ENCODE data around the gene FBXO36. TPM values are rescaled to one million over a fixed set of nuclear protein-coding genes. Genes with fewer than 3 reads are reported as not detected.

The FBXO36 gene
- total RNA-seq, 1 experiment from 2014 or later: 3.0 TPM

DNA sequence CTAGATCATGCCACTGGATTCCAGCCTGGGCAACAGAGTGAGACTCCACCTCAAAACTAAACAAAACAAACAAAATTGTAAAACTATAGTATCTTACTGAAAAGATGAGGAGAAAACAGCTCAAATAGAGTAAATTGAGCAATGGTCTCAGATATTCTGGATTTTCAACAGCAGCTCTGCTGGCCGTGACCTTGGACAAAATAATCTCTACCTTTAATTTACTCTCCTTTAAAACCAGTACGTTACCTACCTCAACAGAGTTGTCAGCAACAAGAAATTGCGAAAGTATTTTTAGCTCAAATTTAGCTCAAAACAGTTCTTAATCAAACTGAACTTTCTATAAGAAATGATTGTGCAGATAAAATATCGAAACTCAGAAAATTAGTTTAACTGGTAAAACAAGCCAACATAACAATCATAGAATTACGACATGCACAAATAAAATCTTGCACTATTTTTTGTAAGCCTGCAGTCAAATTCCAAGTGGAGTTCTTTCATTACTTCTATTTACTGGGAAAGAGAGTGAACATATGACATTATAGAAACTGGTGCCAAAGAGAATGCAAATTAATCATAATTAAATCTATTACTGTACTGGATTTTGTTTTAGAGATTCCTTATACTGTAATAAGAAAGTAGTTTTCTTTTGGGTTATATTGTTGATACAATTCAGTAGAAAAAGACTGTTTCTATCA lies 41.3 kb upstream of the FBXO36 start:
- Mint-ChIP-seq H3K4me3 (no peak overlapping the region), H3K4me1 (peaks cover 7 to 11% of the 10 kb centered on the region in 2 experiments; a peak in 3 of 4 replicates), H3K27ac (no peak overlapping the region; a peak in 1 of 7 replicates), H3K36me3 (ENCODE audit: insufficient read depth in 1 of 3, low read depth in 3 of 3) (peaks cover 12 to 30% (median 21%) of the 10 kb centered on the region in 3 experiments), H3K27me3 (ENCODE audit: low read depth) (no peaks in the 10 kb centered on the region), H3K9me3 (no peaks in the 10 kb centered on the region)
- no peak overlapping the region for H4K5ac ChIP-seq (ENCODE audit: insufficient read length, low read depth, low read length)
- H2BK5ac ChIP-seq (ENCODE audit: insufficient read length, low read length): no peak overlapping the region
- no peaks in the 10 kb centered on the region for H3K9me3 ChIP-seq (ENCODE audit: control insufficient read depth, low read depth, low read length)
- H3T11ph ChIP-seq (ENCODE audit: low read length): no peak overlapping the region
- H3K9ac ChIP-seq (ENCODE audit: extremely low read depth, insufficient read length, low read length): no peak overlapping the region
- H2BK12ac ChIP-seq (ENCODE audit: insufficient read length, low read depth, low read length): no peak overlapping the region
- no peaks in the 10 kb centered on the region for H3K23me2 ChIP-seq (ENCODE audit: insufficient read length, low read depth, low read length, poor library complexity, severe bottlenecking)
- H2BK20ac ChIP-seq (ENCODE audit: low read depth, low read length, poor library complexity, severe bottlenecking): no peak overlapping the region
- H3K18ac ChIP-seq (ENCODE audit: insufficient read length, low read depth, low read length): no peak overlapping the region
- no peaks in the 10 kb centered on the region for H4K20me1 ChIP-seq (ENCODE audit: control insufficient read depth, insufficient read depth, insufficient read length)
- no peak overlapping the region for H3K27ac ChIP-seq (ENCODE audit: insufficient read length, low read depth, low read length)
- DNase-seq: no peak
- H4K8ac ChIP-seq (replicated peaks; ENCODE audit: insufficient read length, low read depth, low read length): no peak overlapping the region
- TF ChIP-seq, protein P1, sequence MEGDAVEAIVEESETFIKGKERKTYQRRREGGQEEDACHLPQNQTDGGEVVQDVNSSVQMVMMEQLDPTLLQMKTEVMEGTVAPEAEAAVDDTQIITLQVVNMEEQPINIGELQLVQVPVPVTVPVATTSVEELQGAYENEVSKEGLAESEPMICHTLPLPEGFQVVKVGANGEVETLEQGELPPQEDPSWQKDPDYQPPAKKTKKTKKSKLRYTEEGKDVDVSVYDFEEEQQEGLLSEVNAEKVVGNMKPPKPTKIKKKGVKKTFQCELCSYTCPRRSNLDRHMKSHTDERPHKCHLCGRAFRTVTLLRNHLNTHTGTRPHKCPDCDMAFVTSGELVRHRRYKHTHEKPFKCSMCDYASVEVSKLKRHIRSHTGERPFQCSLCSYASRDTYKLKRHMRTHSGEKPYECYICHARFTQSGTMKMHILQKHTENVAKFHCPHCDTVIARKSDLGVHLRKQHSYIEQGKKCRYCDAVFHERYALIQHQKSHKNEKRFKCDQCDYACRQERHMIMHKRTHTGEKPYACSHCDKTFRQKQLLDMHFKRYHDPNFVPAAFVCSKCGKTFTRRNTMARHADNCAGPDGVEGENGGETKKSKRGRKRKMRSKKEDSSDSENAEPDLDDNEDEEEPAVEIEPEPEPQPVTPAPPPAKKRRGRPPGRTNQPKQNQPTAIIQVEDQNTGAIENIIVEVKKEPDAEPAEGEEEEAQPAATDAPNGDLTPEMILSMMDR (conservative IDR thresholded peaks at IDR 0.05): no peak
- no peak overlapping the region for H3K4me2 ChIP-seq (ENCODE audit: insufficient read depth, insufficient read length, low read length)
- no peak overlapping the region for H4K91ac ChIP-seq (ENCODE audit: insufficient read length, low read depth, low read length)
- no peak overlapping the region for H2BK15ac ChIP-seq (ENCODE audit: low read depth, low read length)
- no peaks in the 10 kb centered on the region for H3K4me1 ChIP-seq (ENCODE audit: insufficient read depth, low read length)
- H3K27me3 ChIP-seq (ENCODE audit: insufficient read depth, low read length): no peaks in the 10 kb centered on the region
- no peak overlapping the region for H3K4ac ChIP-seq (ENCODE audit: low read depth, low read length)
- no peak overlapping the region for H2AK5ac ChIP-seq (ENCODE audit: insufficient read length, low read length)
- H3K14ac ChIP-seq (ENCODE audit: insufficient read depth, low read length): no peak overlapping the region
- H3K79me2 ChIP-seq (ENCODE audit: insufficient read depth, low read length): peaks cover 4% of the 10 kb centered on the region; the same call in 1 of the 2 replicates
- H3K23ac ChIP-seq (ENCODE audit: insufficient read length, low read depth, low read length): no peak overlapping the region
- no CpG with 5 or more reads among the region's 5 CpGs for WGBS (ENCODE audit: extremely low coverage, insufficient read length, low lambda C conversion rate)
- H3K56ac ChIP-seq (ENCODE audit: insufficient read length, low read depth, low read length): no peak overlapping the region
- peaks cover 3% of the 10 kb centered on the region for H3K79me1 ChIP-seq (ENCODE audit: insufficient read depth, low read depth, low read length, poor library complexity, severe bottlenecking)
- no peak overlapping the region for H2AFZ ChIP-seq (ENCODE audit: low read length)
- H2BK120ac ChIP-seq (ENCODE audit: low read depth, low read length, poor library complexity, severe bottlenecking): no peak overlapping the region

All from H9 (cell line).